Chondrocyte (in vitro differentiated cells): Measurements from ENCODE around the gene ANKRD13D. TPM values are rescaled to one million over a fixed set of nuclear protein-coding genes. Genes with fewer than 3 reads are reported as not detected.
"Not testable (repeated sequence)": the region's sequence is repeated elsewhere in the genome, so short reads cannot be mapped to it uniquely, and the experiment has no call there.

Source experiments
- DNase-seq: peaks from one replicate; pipeline ENCODE4 v3.0.0; 2021; ENCODE audit warnings: mixed read lengths, low spot score
- H3K27ac Mint-ChIP-seq: one replicate; pipeline ENCODE4 v1.8.0; 2021; ENCODE audit warnings: mild to moderate bottlenecking, moderate library complexity, mixed read lengths; ENCODE audit not compliant: unreplicated experiment
- H3K27me3 Mint-ChIP-seq: 2 replicates; pipeline ENCODE4 v1.8.0; 2021; ENCODE audit warnings: low read depth, mixed read lengths
- H3K36me3 Mint-ChIP-seq: 2 replicates; pipeline ENCODE4 v1.8.0; 2021; ENCODE audit warnings: low read depth, mixed read lengths
- H3K4me1 Mint-ChIP-seq: 2 replicates; pipeline ENCODE4 v1.8.0; 2021; ENCODE audit warnings: low read depth, mild to moderate bottlenecking, mixed read lengths
- H3K4me3 Mint-ChIP-seq: one replicate; pipeline ENCODE4 v1.8.0; 2021; ENCODE audit warnings: mild to moderate bottlenecking, moderate library complexity, mixed read lengths; ENCODE audit not compliant: unreplicated experiment
- H3K9me3 Mint-ChIP-seq: 2 replicates; pipeline ENCODE4 v1.8.0; 2021; ENCODE audit warnings: low read depth, mixed read lengths
- CTCF ChIP-seq: fragments of 200-600 bp; sonication (generic); IDR thresholded peaks from 2 replicates; pipeline ENCODE4 v1.5.0; 2021; ENCODE audit warnings: antibody characterized with exemption, mild to moderate bottlenecking, moderate library complexity
- total RNA-seq: library from RNA; stranded (reverse); gene quantifications from 3 replicates; pipeline ENCODE4 v1.2.1, GENCODE V29; 2021

Gene ANKRD13D
- total RNA-seq, 1 donor from 2014 or later, result 40.0 TPM

GRCh38 chr11:67316882-67317204, 27.7 kb downstream of the ANKRD13D start:
- Mint-ChIP-seq H3K4me3 (peak overlapping the region; percentile 97), H3K27ac (peak overlapping the region; percentile 99), H3K9me3 (no peaks in the 10 kb centered on the region), H3K27me3 (no peaks in the 10 kb centered on the region), H3K36me3 (no peaks in the 10 kb centered on the region), H3K4me1 (peaks cover 12% of the 10 kb centered on the region)
- DNase-seq, result no peak
- TF ChIP-seq CTCF, result no peak

GRCh38 chr11:67317205-67317887, 28.2 kb downstream of the ANKRD13D start:
- peak; percentile 98 for TF ChIP-seq CTCF
- peak; percentile 96 for DNase-seq
- H3K27ac Mint-ChIP-seq, result peak overlapping the region; percentile 99
- no peaks in the 10 kb centered on the region for H3K36me3 Mint-ChIP-seq
- peak overlapping the region; percentile 97 for H3K4me3 Mint-ChIP-seq
- H3K27me3 Mint-ChIP-seq, result no peaks in the 10 kb centered on the region
- H3K9me3 Mint-ChIP-seq, result no peaks in the 10 kb centered on the region
- peaks cover 12% of the 10 kb centered on the region for H3K4me1 Mint-ChIP-seq

- peaks cover 12% of the 10 kb centered on the region for H3K4me1 Mint-ChIP-seq
- no peaks in the 10 kb centered on the region for H3K27me3 Mint-ChIP-seq
- H3K9me3 Mint-ChIP-seq, result no peaks in the 10 kb centered on the region
- DNase-seq, result no peak
- TF ChIP-seq CTCF, result no peak
- H3K4me3 Mint-ChIP-seq, result peak overlapping the region; percentile 97
- peak overlapping the region; percentile 99 for H3K27ac Mint-ChIP-seq
- no peaks in the 10 kb centered on the region for H3K36me3 Mint-ChIP-seq
Observed at GRCh38 chr11:67317888-67318555, 28.9 kb downstream of the ANKRD13D start.

- Mint-ChIP-seq H3K4me1 (peaks cover 12% of the 10 kb centered on the region), H3K4me3 (peak overlapping the region; percentile 12)
- DNase-seq, H3K27ac Mint-ChIP-seq, H3K36me3 Mint-ChIP-seq, H3K9me3 Mint-ChIP-seq, H3K27me3 Mint-ChIP-seq: not testable (repeated sequence)
Observed at GRCh38 chr11:67318876-67319275, 29.8 kb downstream of the ANKRD13D start.

- DNase-seq, result no peak
- TF ChIP-seq CTCF, result no peak
- H3K27ac Mint-ChIP-seq, result no peak overlapping the region
- H3K27me3 Mint-ChIP-seq, result no peaks in the 10 kb centered on the region
- no peaks in the 10 kb centered on the region for H3K36me3 Mint-ChIP-seq
- no peaks in the 10 kb centered on the region for H3K9me3 Mint-ChIP-seq
- H3K4me3 Mint-ChIP-seq, result no peak overlapping the region
- H3K4me1 Mint-ChIP-seq, result peaks cover 12% of the 10 kb centered on the region
Observed at GRCh38 chr11:67320011-67320410, 30.9 kb downstream of the ANKRD13D start.

GRCh38 chr11:67320691-67321090, 31.6 kb downstream of the ANKRD13D start:
- no peak for DNase-seq
- Mint-ChIP-seq H3K4me1 (peaks cover 12% of the 10 kb centered on the region), H3K27ac (no peak overlapping the region), H3K36me3 (no peaks in the 10 kb centered on the region), H3K4me3 (no peak overlapping the region), H3K27me3 (no peaks in the 10 kb centered on the region), H3K9me3 (no peaks in the 10 kb centered on the region)
- TF ChIP-seq CTCF, result no peak
